GM19099 (cell line): ENCODE measurements around the gene PIEZO2.

Experiments
- POLR2A ChIP-seq: IDR thresholded peaks from 3 replicates; pipeline ENCODE4 v1.6.1; 2011; ENCODE audit warnings: low read depth; ENCODE audit not compliant: insufficient read length; ENCODE audit errors: extremely low read depth

The PIEZO2 gene

DNA sequence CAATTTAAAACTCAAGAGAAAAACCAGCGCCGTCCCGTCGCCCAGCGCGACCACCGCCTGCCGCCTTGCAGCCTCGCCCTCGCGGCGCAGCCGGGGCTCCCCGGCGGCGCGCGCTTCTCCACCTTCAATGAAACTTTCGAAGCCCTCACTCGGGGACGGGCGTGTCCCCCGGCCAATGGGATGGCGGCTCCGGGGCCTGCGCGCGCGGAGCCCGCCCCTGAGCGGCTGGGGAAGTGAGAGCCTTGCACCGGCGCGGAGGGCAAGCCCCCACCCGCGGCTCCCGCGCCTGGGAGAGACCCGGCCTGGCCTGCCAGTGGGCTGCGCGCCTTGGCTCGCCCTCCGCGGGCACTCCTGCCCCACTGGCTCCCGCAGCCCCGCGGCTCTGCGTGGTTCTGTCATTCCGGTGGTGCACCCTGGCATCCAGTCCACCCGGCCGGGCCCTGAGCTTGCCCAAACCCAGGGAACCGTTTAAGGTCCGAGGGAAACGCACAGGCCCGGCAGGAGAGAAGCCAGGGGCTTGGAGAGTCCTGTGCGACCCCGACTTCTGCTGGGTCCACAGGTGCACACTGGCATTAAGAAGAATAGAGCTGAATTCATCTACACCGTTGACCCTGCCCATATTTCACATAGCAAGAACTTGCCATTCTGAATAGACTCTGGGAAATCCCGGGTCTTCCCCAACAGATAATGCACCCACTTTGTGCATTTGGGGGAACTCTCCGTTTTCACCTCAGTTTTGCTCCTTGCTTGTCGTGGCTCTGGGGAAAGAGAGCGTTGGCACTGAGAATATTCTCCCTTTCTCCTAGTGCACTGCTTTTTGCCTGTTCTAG lies at the start of gene PIEZO2:
Gene PIEZO2 (minus strand): TSS at position 129 of the 830 bp plus-strand sequence. CDS start 981 bp downstream, outside the sequence.
- peak; percentile 36 for TF ChIP-seq POLR2A

DNA sequence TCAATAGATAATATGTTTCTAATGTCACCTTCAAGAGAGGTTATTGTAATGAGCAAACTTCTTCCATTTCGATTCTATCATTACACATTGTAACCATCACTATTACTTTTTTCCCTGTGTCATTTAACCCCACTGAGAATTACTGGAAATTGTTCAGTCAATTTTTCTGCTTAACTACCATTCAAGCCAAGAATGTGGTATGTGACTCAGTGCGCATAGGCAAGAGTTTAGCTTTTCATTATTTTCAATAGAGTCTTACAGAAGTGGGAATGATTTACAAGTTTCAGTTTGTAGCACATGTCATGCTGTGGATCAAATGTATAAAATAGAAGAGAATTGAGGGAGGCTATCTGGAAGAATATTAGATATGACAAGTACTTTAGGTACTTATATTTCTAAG lies 34.3 kb upstream of the PIEZO2 start:
- no peak for TF ChIP-seq POLR2A

DNA sequence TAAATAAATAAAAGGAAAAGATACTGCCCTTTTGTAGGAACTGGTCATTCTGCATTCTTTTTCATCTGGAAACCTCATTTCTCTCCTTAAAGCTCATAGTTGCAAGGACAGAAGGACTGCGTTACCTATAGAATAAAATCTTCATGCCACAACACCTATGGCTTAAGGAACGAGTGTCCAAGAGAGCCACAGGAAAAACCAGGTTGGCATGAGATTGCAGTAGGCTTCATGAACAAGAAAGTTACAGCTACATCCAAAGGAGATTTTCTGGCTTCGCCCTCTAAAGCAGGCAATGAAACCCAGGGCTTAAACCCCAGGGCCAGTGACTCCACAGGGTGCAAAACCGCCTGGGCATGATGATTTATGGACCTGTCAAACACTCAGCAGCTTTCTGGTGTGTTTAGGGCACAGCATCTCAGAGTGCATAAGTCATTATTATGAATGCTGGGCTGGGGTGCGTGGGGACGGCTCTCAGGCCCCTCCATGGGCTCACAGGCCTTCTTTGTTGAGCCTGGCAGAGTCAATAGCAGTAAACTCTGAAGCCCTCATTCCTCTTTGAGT lies 30.7 kb upstream of the PIEZO2 start:
- TF ChIP-seq POLR2A, result no peak

DNA sequence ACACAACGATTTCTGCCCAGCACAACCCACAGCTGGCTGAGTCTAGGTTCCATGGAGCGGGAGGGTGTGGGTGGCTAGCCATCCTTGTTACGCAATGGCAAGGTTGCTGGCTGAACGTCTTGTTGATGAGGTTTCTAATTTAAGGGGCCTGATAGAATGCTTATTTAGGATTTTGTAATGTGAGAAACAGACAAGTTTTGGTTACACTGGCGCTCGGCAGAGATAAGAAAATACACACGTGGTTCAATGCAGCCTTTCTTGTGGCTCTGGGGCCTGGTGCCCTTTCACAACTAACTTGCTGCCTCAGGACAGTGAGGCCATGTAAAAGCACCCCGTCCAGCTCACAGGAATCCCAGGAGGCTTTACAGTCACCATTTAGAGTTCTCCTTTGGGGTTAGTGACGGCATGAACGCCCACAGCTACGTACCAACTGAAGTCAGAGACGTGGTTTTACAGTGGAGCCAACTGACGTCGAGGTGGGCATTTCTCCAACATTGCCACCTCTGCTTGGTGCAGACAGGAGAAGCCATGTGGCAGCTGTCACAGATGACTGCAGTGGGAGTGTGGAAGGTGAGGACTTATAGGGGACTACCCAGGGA lies 29.7 kb upstream of the PIEZO2 start:
- no peak for TF ChIP-seq POLR2A

DNA sequence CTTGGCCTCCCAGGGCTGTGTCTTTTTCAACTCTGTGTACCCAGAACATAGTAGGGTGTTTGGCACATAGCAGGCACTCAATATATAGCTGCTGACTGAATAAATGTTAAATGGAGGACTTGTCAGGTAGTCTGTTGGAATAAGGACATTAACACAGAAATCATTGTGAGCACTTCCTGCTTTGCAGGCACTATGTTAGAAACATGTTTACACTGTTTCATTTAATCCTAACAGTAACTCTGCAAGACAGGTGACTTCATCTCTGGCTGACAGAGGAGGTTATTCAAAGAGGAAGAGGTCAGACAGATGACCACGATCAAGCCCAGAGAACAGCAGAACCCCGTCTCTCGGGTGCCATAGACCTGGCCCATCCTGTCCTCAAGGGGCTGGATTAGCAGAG lies 28.0 kb upstream of the PIEZO2 start:
- no peak for TF ChIP-seq POLR2A

DNA sequence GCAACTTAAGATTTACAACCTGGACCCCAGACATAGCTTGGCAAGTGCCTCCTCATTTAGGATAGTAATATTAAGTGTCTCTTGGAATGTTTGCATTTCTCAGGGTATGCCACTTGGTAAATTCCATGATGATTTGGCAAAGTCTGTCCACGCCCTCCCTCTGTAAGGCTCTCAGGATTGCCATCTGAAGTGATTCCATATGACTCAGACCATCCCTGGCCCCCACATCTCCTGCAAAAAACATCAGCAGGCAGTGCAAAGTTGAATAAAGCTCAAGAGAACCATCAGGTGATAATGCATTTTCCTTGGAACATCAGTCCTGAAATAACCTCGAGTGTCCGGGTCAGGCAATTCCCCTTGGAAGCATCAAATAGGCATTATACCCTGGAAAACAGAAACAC lies 27.1 kb upstream of the PIEZO2 start:
- TF ChIP-seq POLR2A, result no peak

DNA sequence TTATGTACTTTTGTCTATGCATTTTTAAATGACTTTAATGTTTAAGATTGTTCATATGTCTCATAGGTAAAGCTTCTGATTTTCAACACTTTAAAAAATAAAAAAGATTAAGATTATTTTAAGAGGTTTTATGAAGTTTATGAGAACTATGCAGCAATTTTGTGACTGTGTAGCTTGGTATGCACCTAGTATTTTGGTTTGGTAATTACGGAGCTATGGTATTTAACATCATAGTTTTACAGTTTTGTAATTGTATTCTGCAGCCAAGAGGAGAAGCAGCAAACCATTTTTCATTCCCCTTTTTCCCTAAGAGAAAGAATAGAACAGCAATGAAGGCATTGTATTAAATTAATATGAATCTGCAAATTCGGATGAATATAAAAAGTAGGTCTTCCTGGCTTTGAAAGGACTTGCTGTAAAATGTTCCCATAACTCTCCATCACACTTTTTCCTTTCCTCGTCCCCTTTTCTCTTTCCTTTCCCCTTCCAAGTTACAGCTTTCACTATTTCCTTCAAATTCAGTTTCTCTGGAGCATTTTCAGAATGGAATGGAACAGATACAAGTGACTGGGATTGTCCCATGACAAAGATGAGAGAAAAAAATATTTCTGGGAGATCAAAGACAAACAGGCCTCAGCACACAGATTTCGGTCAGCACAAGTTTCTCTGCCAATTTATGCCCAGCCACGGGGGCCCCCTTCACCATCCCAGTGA lies 26.1 kb upstream of the PIEZO2 start:
- TF ChIP-seq POLR2A, result no peak

DNA sequence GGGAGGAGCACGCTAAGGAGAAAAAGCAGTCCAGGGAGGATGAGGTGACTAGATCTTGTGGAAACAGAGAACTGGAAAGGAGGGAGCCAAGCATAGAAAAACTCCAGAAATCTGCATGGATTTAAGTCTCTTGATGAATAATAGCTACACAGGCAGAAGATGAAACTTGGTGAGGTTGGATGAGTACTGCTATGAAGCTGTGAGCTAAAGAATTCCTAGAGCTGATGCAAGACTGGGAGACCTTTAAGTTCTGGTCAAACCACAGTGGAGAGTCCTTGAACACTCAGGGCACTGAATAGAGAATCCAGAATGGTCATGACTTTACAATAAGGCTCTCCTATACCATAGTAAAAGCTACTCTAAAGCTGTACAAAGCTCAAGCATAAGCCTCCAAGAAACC lies 18.4 kb upstream of the PIEZO2 start:
- no peak for TF ChIP-seq POLR2A

DNA sequence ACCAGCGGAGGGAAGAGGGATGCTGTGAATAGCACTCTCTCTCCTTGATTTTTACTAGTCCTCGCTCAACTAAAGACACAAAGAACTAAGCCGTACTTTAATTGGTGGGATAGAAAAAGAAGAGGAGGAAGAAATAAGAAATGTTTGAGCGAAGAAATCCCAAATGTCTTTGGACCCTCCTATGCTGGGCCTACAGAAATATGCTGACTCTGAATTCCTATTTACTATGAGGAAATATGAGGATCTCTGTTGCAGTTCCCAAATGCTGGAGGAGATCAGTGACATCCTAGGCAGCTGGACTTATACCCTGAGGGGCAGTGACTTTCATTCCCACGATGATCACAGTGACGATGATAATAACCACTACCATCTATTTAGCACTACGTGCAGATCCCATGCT lies 16.6 kb upstream of the PIEZO2 start:
- TF ChIP-seq POLR2A, result no peak

DNA sequence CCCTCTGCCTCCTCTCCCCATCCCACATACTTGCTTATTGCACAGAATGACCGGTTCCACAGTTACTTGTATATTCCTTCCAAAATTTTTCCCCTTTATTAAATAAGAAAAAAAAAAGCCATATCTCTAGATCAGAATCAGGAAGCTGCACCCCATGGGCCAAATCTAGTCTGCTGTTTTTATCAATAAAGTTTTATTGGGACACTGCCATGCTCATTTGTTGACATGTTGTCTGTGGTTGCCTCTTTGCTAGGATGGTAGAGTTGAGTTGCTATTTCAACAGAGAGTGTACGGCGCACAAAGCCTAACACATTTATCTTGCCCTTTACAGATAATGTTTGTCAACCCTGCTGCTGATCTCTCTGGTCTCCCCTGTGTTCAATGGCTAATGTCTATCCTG lies 15.8 kb upstream of the PIEZO2 start:
- no peak for TF ChIP-seq POLR2A

DNA sequence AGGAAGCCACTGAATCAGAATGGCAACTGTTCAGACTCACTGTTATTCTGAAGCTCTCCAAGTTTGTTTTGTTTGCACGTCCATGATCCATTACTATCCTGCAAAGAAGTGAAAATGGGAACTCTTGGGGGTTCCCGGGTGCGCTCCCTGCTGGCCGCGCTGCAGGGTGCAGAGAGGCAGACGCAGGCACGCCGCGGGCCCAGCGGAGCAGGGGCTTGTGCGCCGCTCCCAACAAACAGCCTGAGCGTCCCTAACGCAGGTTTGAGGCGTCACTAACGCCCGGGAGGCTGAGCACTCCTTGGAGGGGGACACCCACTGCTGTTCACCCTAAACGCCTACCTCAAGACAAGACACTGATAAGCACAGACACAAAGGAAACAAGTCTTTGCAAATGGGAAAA lies 14.3 kb upstream of the PIEZO2 start:
- no peak for TF ChIP-seq POLR2A

DNA sequence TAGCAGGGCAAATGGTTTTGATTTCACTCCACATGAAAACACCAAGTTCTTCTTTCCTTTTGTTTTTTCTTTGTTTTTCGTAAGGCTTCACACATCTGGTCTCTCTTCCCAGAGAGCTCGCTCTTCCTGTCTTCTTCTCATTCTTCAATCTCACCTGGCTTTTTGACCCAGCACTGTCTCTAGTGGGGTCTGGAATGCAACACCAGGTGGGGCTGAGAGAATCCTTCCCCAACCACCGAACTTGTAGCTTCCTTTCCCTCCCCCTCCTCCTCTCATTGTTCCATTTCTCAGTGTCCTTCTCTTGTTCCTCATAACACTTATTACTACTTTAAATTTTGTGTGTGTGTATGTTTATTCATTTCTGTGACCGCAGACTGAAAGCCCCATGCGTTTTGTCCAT lies 13.5 kb upstream of the PIEZO2 start:
- TF ChIP-seq POLR2A, result no peak

DNA sequence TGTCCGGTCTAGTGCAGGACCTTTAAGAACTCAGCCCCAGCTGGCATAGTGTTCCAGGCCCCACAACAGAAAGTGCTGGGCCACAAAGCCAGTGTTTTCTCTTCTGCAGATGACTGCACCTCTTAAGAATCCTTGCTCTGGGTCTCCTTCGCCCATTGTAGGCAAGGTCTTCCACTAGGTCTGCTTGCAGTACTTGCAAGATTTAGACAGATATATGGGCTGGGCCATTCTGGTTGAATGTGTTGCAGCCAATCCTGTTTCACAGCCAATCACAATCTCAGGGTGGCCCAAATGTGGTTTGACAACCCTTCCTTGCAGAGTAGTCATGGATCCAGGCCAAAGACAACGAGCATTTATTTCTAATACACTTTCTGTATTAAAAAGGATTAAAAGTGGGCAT lies 13.1 kb upstream of the PIEZO2 start:
- TF ChIP-seq POLR2A, result no peak

DNA sequence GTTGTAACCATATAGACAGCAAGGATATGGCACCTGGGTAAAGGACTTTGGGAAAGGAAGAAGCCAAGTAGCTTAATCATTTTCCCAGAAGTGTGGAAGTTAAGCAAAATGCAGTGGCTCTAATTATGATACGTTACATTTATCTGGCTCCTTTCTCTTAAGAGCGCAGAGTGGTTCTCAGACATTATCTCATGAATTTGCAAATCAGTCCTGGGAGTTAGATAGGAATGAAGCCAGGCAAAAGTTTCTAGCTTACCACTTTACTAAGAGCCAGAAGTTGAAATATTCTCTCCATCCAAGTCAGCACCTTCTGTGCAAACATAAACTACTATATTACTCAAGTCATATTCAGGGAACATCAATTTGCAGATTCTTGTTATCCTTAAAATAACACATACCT lies 10.9 kb upstream of the PIEZO2 start:
- no peak for TF ChIP-seq POLR2A

DNA sequence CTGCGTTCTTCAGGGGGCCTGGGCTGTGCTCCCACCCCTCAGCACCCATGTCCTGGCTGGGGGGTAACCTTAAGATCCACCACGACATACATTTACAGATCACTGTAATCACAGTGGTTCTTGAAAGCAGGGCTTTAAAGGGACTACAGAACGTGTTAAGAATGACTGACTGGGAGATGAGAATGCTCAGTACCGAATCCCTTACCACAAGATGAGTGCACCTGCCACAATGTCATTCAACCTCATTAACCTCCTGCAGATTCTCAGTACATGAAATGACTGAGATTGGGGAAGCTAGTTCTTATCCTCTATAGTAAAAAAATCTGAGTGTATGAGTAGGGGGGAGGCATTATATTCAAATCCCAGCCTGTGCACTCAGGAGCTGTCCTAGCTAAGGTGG lies 10.5 kb upstream of the PIEZO2 start:
- no peak for TF ChIP-seq POLR2A
